ENCODE measurements around the gene AKT2.

AKT2 gene

DNA sequence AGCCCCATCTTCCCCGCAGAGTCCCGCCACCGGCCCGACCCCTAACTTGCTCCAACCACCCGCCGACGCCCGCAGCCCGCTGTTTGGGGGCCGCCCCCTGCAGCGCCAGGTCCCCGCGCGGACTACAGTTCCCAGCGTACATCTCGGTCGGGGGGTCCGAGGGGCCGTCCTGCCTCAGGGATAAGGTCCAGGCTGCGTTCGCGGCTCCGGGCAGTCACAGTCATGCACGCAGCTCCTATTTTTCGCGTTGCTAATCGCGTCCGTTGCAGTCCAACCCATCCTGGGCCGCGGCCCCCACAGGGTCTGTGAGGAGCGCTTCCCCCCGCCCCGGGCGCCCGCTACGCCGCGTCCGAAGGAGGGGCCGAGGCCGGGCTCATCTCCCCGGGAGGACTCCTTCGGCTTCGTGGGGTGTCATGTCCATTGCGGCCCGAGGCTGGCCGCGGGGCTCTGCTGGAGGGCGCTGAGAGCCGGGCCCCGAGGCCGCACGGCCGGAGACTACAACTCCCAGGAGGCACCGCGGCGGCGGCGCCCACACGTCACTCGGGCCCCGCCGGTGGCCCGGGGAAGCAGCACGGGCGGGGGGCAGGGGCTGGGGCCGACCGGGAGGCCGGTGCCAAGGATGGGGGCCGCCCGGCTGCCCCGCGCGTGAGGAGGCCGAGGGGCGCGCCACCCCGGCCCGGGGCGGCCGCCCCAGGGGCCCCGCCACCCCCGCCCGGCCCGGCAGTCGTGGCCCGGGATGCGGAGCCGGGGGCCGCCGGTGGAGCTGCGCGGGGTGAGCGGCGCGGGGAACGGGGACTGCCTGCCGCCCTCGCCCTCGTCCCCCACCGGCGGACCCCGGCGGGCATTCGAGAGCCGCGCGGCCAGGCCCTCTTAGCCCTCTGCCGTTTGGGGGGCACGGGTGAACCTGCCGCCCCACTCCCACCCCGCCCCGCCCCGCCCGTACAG, 94.0 kb downstream of the AKT2 start, which contains the start of gene MAP3K10:
Gene MAP3K10, plus strand, starts transcription at position 536 of the 945 bp plus-strand sequence. CDS start 606 bp downstream, outside the sequence.
- peak; percentile 62 to 78 (median 64) for DNase-seq (ENCODE audit: low read depth in 3 of 3)

DNA sequence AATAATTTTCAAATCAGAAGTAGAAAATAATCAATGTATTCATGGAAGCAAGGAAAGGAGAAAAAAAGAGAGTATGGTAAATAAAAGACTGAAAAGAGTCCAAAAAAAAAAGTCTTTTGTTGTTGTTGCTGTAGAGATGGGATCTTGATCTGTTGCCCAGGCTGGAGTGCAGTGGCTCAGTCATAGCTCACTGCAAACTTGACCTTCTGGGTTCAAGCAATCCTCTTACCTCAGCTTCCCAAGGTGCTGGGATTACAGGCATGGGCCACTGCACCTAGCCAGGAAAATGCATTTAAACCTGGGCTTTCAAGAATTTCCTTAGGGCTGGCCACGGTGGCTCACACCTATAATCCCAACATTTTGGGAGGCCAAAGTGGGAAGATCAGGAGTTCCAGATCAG, 100.9 kb downstream of the AKT2 start:
- no peak for DNase-seq (ENCODE audit: low read depth in 3 of 3)

All from stimulated activated CD4-positive, alpha-beta T cell treated with anti-CD3 and anti-CD28 coated beads, TNF-alpha, amount 100 ng/mL, for 24 hours (primary cell).